Measurements from ENCODE around the gene OR8B4. TPM values are rescaled to one million over a fixed set of nuclear protein-coding genes. Genes with fewer than 3 reads are reported as not detected.

OR8B4 gene
- total RNA-seq, 1 donor from 2014 or later, result not detected

DNA sequence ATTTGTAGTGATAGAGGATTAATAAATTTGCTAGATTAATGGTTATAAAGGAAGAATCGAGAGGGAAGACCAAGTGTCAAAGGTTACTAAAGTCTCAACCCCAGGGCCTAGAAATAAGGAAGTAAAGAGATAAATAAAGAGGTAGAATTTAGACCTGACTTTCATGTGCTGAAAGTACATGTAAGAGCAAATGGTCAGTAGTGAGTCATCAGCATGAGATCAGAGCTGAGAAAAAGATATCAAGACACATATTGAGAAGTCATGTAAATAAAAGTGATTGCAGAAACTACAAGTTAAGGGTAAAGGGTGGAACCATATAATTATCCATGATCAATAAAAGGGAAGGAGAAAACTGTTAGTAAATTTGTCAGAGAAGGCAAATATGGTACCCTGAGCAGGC, 22.2 kb upstream of the OR8B4 start:
- Mint-ChIP-seq H3K9me3 (peaks cover 5% of the 10 kb centered on the region), H3K4me1 (no peaks in the 10 kb centered on the region), H3K36me3 (ENCODE audit: low read depth) (no peaks in the 10 kb centered on the region), H3K4me3 (no peak overlapping the region), H3K27me3 (ENCODE audit: low read depth) (no peaks in the 10 kb centered on the region), H3K27ac (ENCODE audit: unreplicated experiment) (no peak overlapping the region)
- TF ChIP-seq CTCF (conservative IDR thresholded peaks at IDR 0.05), result no peak
- no peak for DNase-seq (ENCODE audit: low read depth, low spot score)

- Mint-ChIP-seq H3K9me3 (no peaks in the 10 kb centered on the region), H3K27ac (ENCODE audit: unreplicated experiment) (no peak within 1 kb of the TSS), H3K27me3 (ENCODE audit: low read depth) (no peaks in the 10 kb centered on the region), H3K4me1 (no peaks in the 10 kb centered on the region), H3K36me3 (ENCODE audit: low read depth) (no peaks in the 10 kb centered on the region), H3K4me3 (no peak within 1 kb of the TSS)
- no peak for DNase-seq (ENCODE audit: low read depth, low spot score)
- no peak for TF ChIP-seq CTCF (conservative IDR thresholded peaks at IDR 0.05)
These were observed 21.0 kb upstream of the OR8B4 start, which contains the start of gene OR8B8 for GRCh38 chr11:124445646-124446150. OR8B8 (minus strand) TSS chr11:124445696; CDS start chr11:124441085, 4,611 bp downstream.

- Mint-ChIP-seq H3K4me1 (no peaks in the 10 kb centered on the region), H3K27ac (ENCODE audit: unreplicated experiment) (no peak overlapping the region), H3K27me3 (ENCODE audit: low read depth) (peaks cover 7% of the 10 kb centered on the region), H3K4me3 (no peak overlapping the region), H3K36me3 (ENCODE audit: low read depth) (no peaks in the 10 kb centered on the region), H3K9me3 (no peaks in the 10 kb centered on the region)
- no peak for TF ChIP-seq CTCF (conservative IDR thresholded peaks at IDR 0.05)
- DNase-seq (ENCODE audit: low read depth, low spot score), result no peak
These were observed 18.2 kb upstream of the OR8B4 start for GRCh38 chr11:124442847-124443246.

GRCh38 chr11:124442442-124442841, 17.8 kb upstream of the OR8B4 start:
- Mint-ChIP-seq H3K36me3 (ENCODE audit: low read depth) (no peaks in the 10 kb centered on the region), H3K27ac (ENCODE audit: unreplicated experiment) (no peak overlapping the region), H3K9me3 (no peaks in the 10 kb centered on the region), H3K4me1 (no peaks in the 10 kb centered on the region), H3K27me3 (ENCODE audit: low read depth) (peaks cover 7% of the 10 kb centered on the region), H3K4me3 (no peak overlapping the region)
- DNase-seq (ENCODE audit: low read depth, low spot score), result no peak
- no peak for TF ChIP-seq CTCF (conservative IDR thresholded peaks at IDR 0.05)

DNA sequence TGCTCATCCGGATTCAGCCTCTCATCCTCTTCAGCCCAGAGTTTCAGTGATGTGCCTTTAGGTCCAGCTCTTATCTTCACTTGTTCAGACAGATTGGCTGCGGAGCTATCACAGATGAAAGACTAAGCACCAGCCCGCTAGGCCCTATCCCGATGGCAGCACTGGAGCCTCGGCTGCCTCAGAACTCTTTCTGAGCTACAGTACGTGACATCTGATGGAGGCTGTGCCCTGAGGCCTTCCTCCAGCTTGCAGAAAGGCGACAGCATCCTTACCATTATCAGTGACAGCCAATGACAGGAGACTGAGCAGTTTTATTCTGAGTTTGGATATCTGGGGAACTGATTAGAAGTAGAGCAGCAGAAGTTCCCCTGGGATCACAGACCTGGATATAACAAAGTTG, 16.8 kb upstream of the OR8B4 start:
- H3K4me1 Mint-ChIP-seq, result no peaks in the 10 kb centered on the region
- peaks cover 11% of the 10 kb centered on the region for H3K27me3 Mint-ChIP-seq (ENCODE audit: low read depth)

More for the DNA sequence above, 16.8 kb upstream of the OR8B4 start:
- no peak for DNase-seq (ENCODE audit: low read depth, low spot score)
- TF ChIP-seq CTCF (conservative IDR thresholded peaks at IDR 0.05), result no peak
- Mint-ChIP-seq H3K36me3 (ENCODE audit: low read depth) (no peaks in the 10 kb centered on the region), H3K9me3 (no peaks in the 10 kb centered on the region), H3K27ac (ENCODE audit: unreplicated experiment) (no peak overlapping the region), H3K4me3 (no peak overlapping the region)
